Activated CD4-positive, CD25-positive, alpha-beta regulatory T cell treated with anti-CD3 and anti-CD28 coated beads, Interleukin-2, amount 50 U/mL, for 16 hours (primary cell): ENCODE data around the gene CDK5R2.

Experiments used
- DNase-seq: peaks from one replicate; pipeline ENCODE4 v3.0.0-alpha.2; 2020; ENCODE audit warnings: low read depth, low spot score

The CDK5R2 gene

GRCh38 chr2:219001577-219002394, 42.3 kb downstream of the CDK5R2 start:
- DNase-seq = no peak

GRCh38 chr2:219002395-219003266, 43.2 kb downstream of the CDK5R2 start:
- DNase-seq = no peak

GRCh38 chr2:219003267-219003634, 43.8 kb downstream of the CDK5R2 start:
- DNase-seq = no peak

GRCh38 chr2:219003979-219004378, 44.5 kb downstream of the CDK5R2 start:
- DNase-seq = no peak

GRCh38 chr2:219009294-219009693, 49.8 kb downstream of the CDK5R2 start:
- DNase-seq = no peak

GRCh38 chr2:219010162-219010756, 50.8 kb downstream of the CDK5R2 start:
- DNase-seq = no peak

- DNase-seq = no peak
Observed at GRCh38 chr2:219010873-219011272, 51.4 kb downstream of the CDK5R2 start.
